Measurements from ENCODE around the gene GCN1. TPM values are rescaled to one million over a fixed set of nuclear protein-coding genes. Genes with fewer than 3 reads are reported as not detected.

GCN1 gene
- polyA plus RNA-seq, 3 donors, result 5.0 to 22.1 (median 8.3) TPM

GRCh38 chr12:120190985-120191480 is 3.5 kb downstream of the GCN1 start:
- Mint-ChIP-seq H3K9me3 (no peaks in the 10 kb centered on the region), H3K27me3 (ENCODE audit: low read depth in 3 of 3) (no peaks in the 10 kb centered on the region), H3K4me3 (no peak overlapping the region), H3K36me3 (peaks cover 33 to 43% of the 10 kb centered on the region in 2 donors), H3K27ac (no peak overlapping the region), H3K4me1 (peaks cover 20% of the 10 kb centered on the region)
- no peaks in the 10 kb centered on the region for H3K9me3 ChIP-seq (replicated peaks in 1 of 2; ENCODE audit: control insufficient read depth in 1 of 2, insufficient read depth in 1 of 2, low read length in 2 of 2)
- peaks cover 23 to 49% of the 10 kb centered on the region in 2 donors for H3K36me3 ChIP-seq (replicated peaks in 1 of 2; ENCODE audit: control insufficient read depth in 1 of 2, insufficient read depth in 2 of 2, low read length in 2 of 2)
- no peak for TF ChIP-seq CTCF (IDR thresholded peaks at IDR 0.05)
- peaks cover 38% of the 10 kb centered on the region for H4K20me1 ChIP-seq (ENCODE audit: insufficient read depth, low read length)
- H3K4me3 ChIP-seq (replicated peaks in 1 of 3; ENCODE audit: low read depth in 2 of 3, low read length in 3 of 3), result no peak overlapping the region
- 90% methylated on average over 2 of the region's 7 CpGs for WGBS (ENCODE audit: insufficient coverage)
- H2AFZ ChIP-seq (ENCODE audit: insufficient read depth, low read depth, low read length, poor library complexity, severe bottlenecking), result no peak overlapping the region
- H3K9ac ChIP-seq (ENCODE audit: insufficient read depth, low read length, poor library complexity, severe bottlenecking), result no peak overlapping the region
- H3K79me2 ChIP-seq (ENCODE audit: insufficient read depth, low read length), result peaks cover 60% of the 10 kb centered on the region
- H3K27me3 ChIP-seq (ENCODE audit: control insufficient read depth in 2 of 2, insufficient read depth in 2 of 2, low read length in 2 of 2), result no peaks in the 10 kb centered on the region
- H3K4me1 ChIP-seq (ENCODE audit: control insufficient read depth in 1 of 2, insufficient read depth in 2 of 2, low read length in 2 of 2), result peaks cover 16 to 23% of the 10 kb centered on the region in 2 donors
- no peak for DNase-seq
- intact Hi-C loops (cut with micrococcal nuclease), result no loop called here
- H3K27ac ChIP-seq (ENCODE audit: low read depth in 1 of 2, low read length in 2 of 2), result no peak overlapping the region
- H3K4me2 ChIP-seq (replicated peaks; ENCODE audit: extremely low read depth, low read length, poor library complexity, severe bottlenecking), result no peak overlapping the region

GRCh38 chr12:120190386-120190785 is 4.1 kb downstream of the GCN1 start:
- no peaks in the 10 kb centered on the region for H3K27me3 Mint-ChIP-seq (ENCODE audit: low read depth in 3 of 3)
- no peak overlapping the region for H3K27ac ChIP-seq (ENCODE audit: low read depth in 1 of 2, low read length in 2 of 2)
- H3K9me3 Mint-ChIP-seq, result no peaks in the 10 kb centered on the region
- 100% methylated on average over 2 of the region's 5 CpGs for WGBS (ENCODE audit: insufficient coverage)
- peaks cover 39 to 50% of the 10 kb centered on the region in 2 donors for H3K36me3 Mint-ChIP-seq
- H3K9ac ChIP-seq (ENCODE audit: insufficient read depth, low read length, poor library complexity, severe bottlenecking), result no peak overlapping the region
- H3K27ac Mint-ChIP-seq, result no peak overlapping the region
- H3K36me3 ChIP-seq (replicated peaks in 1 of 2; ENCODE audit: control insufficient read depth in 1 of 2, insufficient read depth in 2 of 2, low read length in 2 of 2), result peaks cover 29 to 54% of the 10 kb centered on the region in 2 donors
- H3K9me3 ChIP-seq (replicated peaks in 1 of 2; ENCODE audit: control insufficient read depth in 1 of 2, insufficient read depth in 1 of 2, low read length in 2 of 2), result no peaks in the 10 kb centered on the region
- intact Hi-C loops (cut with micrococcal nuclease), result no loop called here
- H3K79me2 ChIP-seq (ENCODE audit: insufficient read depth, low read length), result peaks cover 60% of the 10 kb centered on the region
- no peak overlapping the region for H2AFZ ChIP-seq (ENCODE audit: insufficient read depth, low read depth, low read length, poor library complexity, severe bottlenecking)
- H3K27me3 ChIP-seq (ENCODE audit: control insufficient read depth in 2 of 2, insufficient read depth in 2 of 2, low read length in 2 of 2), result no peaks in the 10 kb centered on the region
- H3K4me1 Mint-ChIP-seq, result peaks cover 20% of the 10 kb centered on the region
- H4K20me1 ChIP-seq (ENCODE audit: insufficient read depth, low read length), result peaks cover 43% of the 10 kb centered on the region
- H3K4me2 ChIP-seq (replicated peaks; ENCODE audit: extremely low read depth, low read length, poor library complexity, severe bottlenecking), result no peak overlapping the region
- no peak for DNase-seq
- H3K4me3 ChIP-seq (replicated peaks in 1 of 3; ENCODE audit: low read depth in 2 of 3, low read length in 3 of 3), result no peak overlapping the region
- peaks cover 16 to 22% of the 10 kb centered on the region in 2 donors for H3K4me1 ChIP-seq (ENCODE audit: control insufficient read depth in 1 of 2, insufficient read depth in 2 of 2, low read length in 2 of 2)
- no peak for TF ChIP-seq CTCF (IDR thresholded peaks at IDR 0.05)
- no peak overlapping the region for H3K4me3 Mint-ChIP-seq
